HG03135 (cell line): ENCODE results near the gene INVS.

Experiments
- ATAC-seq: cut with Tn5 transposase; IDR thresholded peaks from one replicate; pipeline ENCODE4 v1.9.1; 2021; ENCODE audit warnings: mild to moderate bottlenecking, moderate library complexity; ENCODE audit not compliant: unreplicated experiment

INVS gene

GRCh38 chr9:100240512-100240911 lies 141.5 kb downstream of the INVS start:
- ATAC-seq = no peak

- no peak for ATAC-seq
Measured at GRCh38 chr9:100267211-100267610, 168.2 kb downstream of the INVS start.

GRCh38 chr9:100268271-100268670 lies 169.2 kb downstream of the INVS start:
- no peak for ATAC-seq

GRCh38 chr9:100269656-100270055 lies 170.6 kb downstream of the INVS start:
- ATAC-seq = no peak

GRCh38 chr9:100277166-100277979 lies 178.3 kb downstream of the INVS start:
- no peak for ATAC-seq

- no peak for ATAC-seq
Measured at GRCh38 chr9:100281066-100281465, 182.0 kb downstream of the INVS start.

- no peak for ATAC-seq
Measured at GRCh38 chr9:100281676-100282387, 182.8 kb downstream of the INVS start.

- no peak for ATAC-seq
Measured at GRCh38 chr9:100282388-100282719, 183.3 kb downstream of the INVS start.

GRCh38 chr9:100284247-100284646 lies 185.2 kb downstream of the INVS start:
- no peak for ATAC-seq

- no peak for ATAC-seq
Measured at GRCh38 chr9:100285080-100285479, 186.0 kb downstream of the INVS start.

- no peak for ATAC-seq
Measured at GRCh38 chr9:100285601-100286000, 186.6 kb downstream of the INVS start.

GRCh38 chr9:100286257-100286656 lies 187.2 kb downstream of the INVS start:
- no peak for ATAC-seq

GRCh38 chr9:100287186-100287585 lies 188.1 kb downstream of the INVS start:
- ATAC-seq = no peak

- no peak for ATAC-seq
Measured at GRCh38 chr9:100290714-100291113, 191.7 kb downstream of the INVS start.

GRCh38 chr9:100292414-100292813 lies 193.4 kb downstream of the INVS start:
- ATAC-seq = no peak

GRCh38 chr9:100294341-100294740 lies 195.3 kb downstream of the INVS start:
- ATAC-seq = no peak

- no peak for ATAC-seq
Measured at GRCh38 chr9:100294806-100295205, 195.8 kb downstream of the INVS start.

- ATAC-seq = no peak
Measured at GRCh38 chr9:100295240-100295639, 196.2 kb downstream of the INVS start.

- no peak for ATAC-seq
Measured at GRCh38 chr9:100296407-100296806, 197.4 kb downstream of the INVS start.

GRCh38 chr9:100298378-100298777 lies 199.3 kb downstream of the INVS start:
- no peak for ATAC-seq

GRCh38 chr9:100303747-100304146 lies 204.7 kb downstream of the INVS start:
- ATAC-seq = no peak

- no peak for ATAC-seq
Measured at GRCh38 chr9:100306283-100306682, 207.2 kb downstream of the INVS start.
